SK-N-MC (cell line): Measurements from ENCODE around the gene PGGHG.

Experiments
- EZH2 ChIP-seq: fragments of 200-600 bp; sonication (generic); IDR thresholded peaks from one replicate; pipeline ENCODE4 v1.6.1; 2017; ENCODE audit warnings: antibody characterized with exemption
- FOXP2 ChIP-seq: optimal IDR thresholded peaks from 2 replicates; pipeline ENCODE3; 2011; ENCODE audit warnings: mild to moderate bottlenecking, moderate library complexity; ENCODE audit not compliant: insufficient read depth; ENCODE audit errors: extremely low read length, control extremely low read depth
- POLR2AphosphoS5 ChIP-seq: IDR thresholded peaks from 2 replicates; pipeline ENCODE4 v1.6.1; 2012; ENCODE audit warnings: mild to moderate bottlenecking, low read depth, low read length, borderline replicate concordance

DNA sequence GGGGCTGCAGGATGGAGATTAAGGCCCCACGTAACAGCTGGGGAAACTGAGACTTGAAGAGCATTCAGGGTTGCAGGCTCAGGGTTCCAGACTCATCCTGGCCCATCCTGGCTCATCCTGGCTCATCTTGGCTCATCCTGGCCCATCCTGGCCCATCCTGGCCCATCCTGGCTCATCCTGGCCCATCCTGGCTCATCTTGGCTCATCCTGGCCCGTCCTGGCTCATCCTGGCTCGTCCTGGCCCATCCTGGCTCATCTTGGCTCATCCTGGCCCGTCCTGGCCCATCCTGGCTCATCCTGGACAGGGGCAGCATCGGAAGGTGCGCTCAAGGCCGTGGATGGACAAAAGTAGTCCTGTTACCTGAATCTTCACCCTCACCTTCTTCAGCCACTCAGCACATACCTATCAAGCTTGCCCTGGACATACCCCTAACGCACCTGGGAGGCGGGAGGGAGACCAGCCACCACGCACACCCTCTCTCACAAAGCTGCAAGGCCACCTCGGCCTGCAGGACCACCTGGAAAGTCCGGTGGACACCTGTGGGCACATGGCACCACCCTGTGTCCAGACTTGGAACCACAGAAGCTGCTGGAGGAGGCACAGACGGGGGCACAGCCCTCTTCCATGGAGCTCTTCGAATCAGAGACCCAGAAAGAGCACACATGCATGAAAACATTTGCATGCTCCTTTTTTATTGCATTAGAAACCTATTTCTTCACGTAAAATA lies 31.0 kb upstream of the PGGHG start:
- no peak for TF ChIP-seq POLR2AphosphoS5
- TF ChIP-seq EZH2, result no peak
- no peak for TF ChIP-seq FOXP2
